HG03097 (cell line): ENCODE results near the gene MYPN.
"Not testable (repeated sequence)": the region's sequence is repeated elsewhere in the genome, so short reads cannot be mapped to it uniquely, and the experiment has no call there.

Experiments
- ATAC-seq: cut with Tn5 transposase; IDR thresholded peaks from one replicate; pipeline ENCODE4 v1.9.1; 2021; ENCODE audit not compliant: unreplicated experiment, low FRiP score

Gene MYPN

GRCh38 chr10:68133523-68133922 is 24.2 kb downstream of the MYPN start:
- no peak for ATAC-seq

GRCh38 chr10:68135362-68135761 is 26.1 kb downstream of the MYPN start:
- ATAC-seq: no peak

GRCh38 chr10:68135922-68136792 is 26.9 kb downstream of the MYPN start:
- ATAC-seq: no peak

- ATAC-seq: no peak
Observed at GRCh38 chr10:68137171-68137570, 27.9 kb downstream of the MYPN start.

GRCh38 chr10:68138526-68138925 is 29.2 kb downstream of the MYPN start:
- ATAC-seq: no peak

GRCh38 chr10:68139448-68140272 is 30.4 kb downstream of the MYPN start:
- ATAC-seq: no peak

- no peak for ATAC-seq
Observed at GRCh38 chr10:68142761-68143160, 33.5 kb downstream of the MYPN start.

GRCh38 chr10:68144709-68145108 is 35.4 kb downstream of the MYPN start:
- no peak for ATAC-seq

- ATAC-seq: no peak
Observed at GRCh38 chr10:68145705-68146104, 36.4 kb downstream of the MYPN start.

GRCh38 chr10:68146133-68146532 is 36.8 kb downstream of the MYPN start:
- ATAC-seq: no peak

GRCh38 chr10:68151453-68151852 is 42.2 kb downstream of the MYPN start:
- no peak for ATAC-seq

GRCh38 chr10:68153473-68154210 is 44.4 kb downstream of the MYPN start:
- ATAC-seq: no peak

GRCh38 chr10:68154211-68154497 is 44.9 kb downstream of the MYPN start:
- no peak for ATAC-seq

- no peak for ATAC-seq
Observed at GRCh38 chr10:68155615-68156210, 46.4 kb downstream of the MYPN start.

GRCh38 chr10:68156373-68157185 is 47.3 kb downstream of the MYPN start:
- ATAC-seq: no peak

- not testable (repeated sequence) for ATAC-seq
Observed at GRCh38 chr10:68157522-68157921, 48.2 kb downstream of the MYPN start.

- no peak for ATAC-seq
Observed at GRCh38 chr10:68158031-68158430, 48.7 kb downstream of the MYPN start.

GRCh38 chr10:68163735-68164134 is 54.4 kb downstream of the MYPN start:
- peak; percentile 97 for ATAC-seq

- no peak for ATAC-seq
Observed at GRCh38 chr10:68165643-68166042, 56.4 kb downstream of the MYPN start.
